ENCODE results near the gene C10orf143. TPM values are rescaled to one million over a fixed set of nuclear protein-coding genes. Genes with fewer than 3 reads are reported as not detected.
"Not testable (repeated sequence)": the region's sequence is repeated elsewhere in the genome, so short reads cannot be mapped to it uniquely, and the experiment has no call there.

C10orf143 gene
- total RNA-seq, 1 donor from 2014 or later, result 3.6 TPM

- Mint-ChIP-seq H3K27me3 (peaks cover 14% of the 10 kb centered on the region), H3K4me1 (ENCODE audit: low read depth) (no peaks in the 10 kb centered on the region), H3K36me3 (ENCODE audit: insufficient read depth) (no peaks in the 10 kb centered on the region), H3K9me3 (ENCODE audit: low read depth) (no peaks in the 10 kb centered on the region), H3K27ac (no peak overlapping the region), H3K4me3 (ENCODE audit: low read depth) (no peak overlapping the region)
- no peak for DNase-seq (ENCODE audit: low spot score, unreplicated experiment)
- no peak for TF ChIP-seq CTCF (IDR thresholded peaks at IDR 0.05; ENCODE audit: unreplicated experiment)
Observed at GRCh38 chr10:130026670-130027456, 83.8 kb downstream of the C10orf143 start.

DNA sequence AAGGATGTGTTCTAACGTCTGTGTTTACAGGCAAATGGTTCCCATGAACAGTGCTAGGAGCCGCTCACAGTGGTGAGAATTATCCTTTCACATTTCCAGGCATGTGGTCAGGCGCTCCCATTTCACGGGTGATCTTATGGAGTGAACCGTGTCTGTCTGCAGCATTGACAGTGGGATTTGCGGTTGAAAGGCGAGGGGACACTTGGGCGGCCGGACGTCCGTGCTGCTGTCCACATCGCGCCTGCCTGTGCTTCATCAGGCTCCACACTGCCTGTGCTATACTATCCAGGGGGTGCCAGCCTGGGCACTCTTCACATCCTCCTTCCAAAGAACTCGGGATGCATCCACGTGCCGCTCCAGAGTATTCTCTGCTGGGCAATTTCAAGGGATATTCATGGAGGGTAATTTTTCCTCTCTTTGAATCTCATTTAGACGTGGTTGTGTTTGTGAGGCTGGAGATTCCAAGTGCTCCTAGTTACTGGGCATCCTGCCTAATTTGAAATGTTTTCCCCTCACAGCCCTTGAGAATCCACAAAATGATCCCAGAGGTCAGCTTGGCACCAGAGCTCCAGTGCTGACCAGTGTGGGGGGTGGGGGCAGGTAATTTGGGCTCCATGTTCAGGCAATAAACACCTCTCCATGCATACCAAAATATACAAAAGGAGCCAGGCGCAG, 84.7 kb downstream of the C10orf143 start:
- peaks cover 19% of the 10 kb centered on the region for H3K27me3 Mint-ChIP-seq
- no peaks in the 10 kb centered on the region for H3K4me1 Mint-ChIP-seq (ENCODE audit: low read depth)
- no peaks in the 10 kb centered on the region for H3K9me3 Mint-ChIP-seq (ENCODE audit: low read depth)
- no peaks in the 10 kb centered on the region for H3K36me3 Mint-ChIP-seq (ENCODE audit: insufficient read depth)
- no peak overlapping the region for H3K4me3 Mint-ChIP-seq (ENCODE audit: low read depth)
- TF ChIP-seq CTCF (IDR thresholded peaks at IDR 0.05; ENCODE audit: unreplicated experiment), result no peak
- no peak for DNase-seq (ENCODE audit: low spot score, unreplicated experiment)
- no peak overlapping the region for H3K27ac Mint-ChIP-seq

DNA sequence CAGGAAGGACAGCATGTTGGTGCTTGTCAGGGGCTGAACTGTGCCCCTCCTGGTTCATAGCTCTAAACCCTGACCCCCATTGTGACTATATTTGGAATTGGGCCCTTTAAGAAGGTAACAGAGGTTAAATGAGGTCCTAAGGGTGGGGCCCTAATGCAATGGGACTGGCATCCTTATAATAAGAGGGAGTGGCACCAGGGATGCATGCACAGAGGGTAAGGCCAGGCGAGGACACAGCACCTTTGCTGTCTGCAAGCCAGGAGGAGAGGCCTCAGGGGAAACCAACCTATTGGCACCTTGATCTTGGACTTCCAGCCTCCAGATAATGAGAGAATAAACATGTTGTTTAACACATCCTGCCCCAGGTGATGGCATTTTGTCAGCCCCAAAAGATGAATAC, 85.3 kb downstream of the C10orf143 start:
- no peaks in the 10 kb centered on the region for H3K4me1 Mint-ChIP-seq (ENCODE audit: low read depth)
- TF ChIP-seq CTCF (IDR thresholded peaks at IDR 0.05; ENCODE audit: unreplicated experiment), result no peak
- no peaks in the 10 kb centered on the region for H3K9me3 Mint-ChIP-seq (ENCODE audit: low read depth)
- H3K36me3 Mint-ChIP-seq (ENCODE audit: insufficient read depth), result no peaks in the 10 kb centered on the region
- no peak for DNase-seq (ENCODE audit: low spot score, unreplicated experiment)
- peaks cover 24% of the 10 kb centered on the region for H3K27me3 Mint-ChIP-seq
- H3K4me3 Mint-ChIP-seq (ENCODE audit: low read depth), result no peak overlapping the region
- H3K27ac Mint-ChIP-seq, result no peak overlapping the region

DNA sequence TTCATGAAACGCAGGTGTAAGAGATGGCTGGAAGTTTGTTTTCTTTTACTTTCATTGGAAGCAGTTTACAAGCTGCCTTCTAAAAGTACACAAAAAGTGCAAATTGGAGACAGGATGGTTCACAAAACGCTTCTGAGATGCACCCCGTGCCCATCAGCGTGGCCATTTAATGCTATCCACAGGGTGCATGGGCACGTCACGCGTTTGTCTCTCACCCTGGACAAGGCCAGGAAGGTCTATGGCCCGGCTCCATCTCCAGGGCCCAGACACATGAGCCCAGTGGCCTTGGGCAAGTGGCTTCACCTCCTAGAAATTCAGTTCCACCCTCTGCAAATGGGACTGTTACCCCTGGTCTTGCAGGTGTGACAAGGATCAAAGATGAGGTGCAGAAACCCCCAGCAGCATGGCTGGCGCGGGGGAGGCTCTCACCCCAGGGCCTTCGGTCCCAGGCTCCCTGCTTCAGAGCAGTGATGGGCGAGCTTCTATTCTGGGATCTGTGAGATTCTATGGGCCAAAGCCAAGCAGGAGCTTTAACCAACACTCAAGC, 85.8 kb downstream of the C10orf143 start:
- no peaks in the 10 kb centered on the region for H3K9me3 Mint-ChIP-seq (ENCODE audit: low read depth)
- TF ChIP-seq CTCF (IDR thresholded peaks at IDR 0.05; ENCODE audit: unreplicated experiment), result no peak
- H3K36me3 Mint-ChIP-seq (ENCODE audit: insufficient read depth), result no peaks in the 10 kb centered on the region
- H3K27me3 Mint-ChIP-seq, result peaks cover 25% of the 10 kb centered on the region
- H3K27ac Mint-ChIP-seq, result no peak overlapping the region
- no peak overlapping the region for H3K4me3 Mint-ChIP-seq (ENCODE audit: low read depth)
- H3K4me1 Mint-ChIP-seq (ENCODE audit: low read depth), result no peaks in the 10 kb centered on the region
- DNase-seq (ENCODE audit: low spot score, unreplicated experiment), result no peak

DNA sequence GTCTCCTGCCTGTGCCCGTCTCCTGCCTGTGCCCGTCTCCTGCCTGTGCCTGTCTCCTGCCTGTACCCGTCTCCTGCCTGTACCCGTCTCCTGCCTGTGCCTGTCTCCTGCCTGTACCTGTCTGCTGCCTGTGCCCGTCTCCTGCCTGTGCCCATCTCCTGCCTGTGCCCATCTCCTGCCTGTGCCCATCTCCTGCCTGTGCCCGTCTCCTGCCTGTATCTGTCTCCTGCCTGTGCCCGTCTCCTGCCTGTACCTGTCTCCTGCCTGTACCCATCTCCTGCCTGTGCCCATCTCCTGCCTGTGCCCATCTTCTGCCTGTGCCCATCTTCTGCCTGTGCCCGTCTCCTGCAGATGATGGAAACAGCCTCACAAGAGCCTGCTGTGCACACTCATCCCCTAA, 86.3 kb downstream of the C10orf143 start:
- H3K4me3 Mint-ChIP-seq (ENCODE audit: low read depth); H3K27ac Mint-ChIP-seq; H3K36me3 Mint-ChIP-seq (ENCODE audit: insufficient read depth); DNase-seq (ENCODE audit: low spot score, unreplicated experiment); H3K4me1 Mint-ChIP-seq (ENCODE audit: low read depth); H3K9me3 Mint-ChIP-seq (ENCODE audit: low read depth): not testable (repeated sequence)
- peaks cover 25% of the 10 kb centered on the region for H3K27me3 Mint-ChIP-seq

All from progenitor cell of endocrine pancreas (in vitro differentiated cells).